Breast epithelium (tissue), 4 donors: ENCODE measurements around the gene PHC2. TPM values are rescaled to one million over a fixed set of nuclear protein-coding genes. Genes with fewer than 3 reads are reported as not detected.

Experiments used
- DNase-seq, 2 donors: peaks; one replicate each; pipeline ENCODE4 v3.0.0-alpha.2; 2019; ENCODE audit warnings: low spot score in 2 of 2
- H3K27ac ChIP-seq, 2 donors: fragments of 200-600 bp; sonication (generic) in 1 of 2; one replicate each; pipeline ENCODE4 v1.5.1; 2016 to 2019; ENCODE audit warnings: mild to moderate bottlenecking in 1 of 2
- H3K27me3 ChIP-seq, 2 donors: fragments of 200-600 bp; sonication (generic) in 1 of 2; one replicate each; pipeline versions ENCODE4 v1.5.1 to v1.6.0; 2017 to 2019; ENCODE audit warnings: control low read depth in 1 of 2, mild to moderate bottlenecking in 1 of 2
- H3K36me3 ChIP-seq: fragments of 200-600 bp; one replicate; pipeline ENCODE4 v1.5.1; 2019
- H3K4me1 ChIP-seq, 2 donors: fragments of 200-600 bp; sonication (generic); one replicate each; pipeline ENCODE4 v1.5.1; 2016 to 2019; ENCODE audit warnings: control low read depth in 1 of 2
- H3K4me3 ChIP-seq, 3 donors: fragments of 200-600 bp; sonication (generic); 1 replicate in 2 of 3; 2 replicates in 1 of 3; pipeline ENCODE4 v1.5.1; 2016 to 2019; ENCODE audit warnings: mild to moderate bottlenecking in 3 of 3, moderate library complexity in 2 of 3
- H3K9me3 ChIP-seq, 2 donors: fragments of 200-600 bp; sonication (generic) in 1 of 2; one replicate each; pipeline ENCODE4 v1.5.1; 2016 to 2019; ENCODE audit warnings: control low read depth in 1 of 2
- CTCF ChIP-seq, 3 donors: fragments of 450-650 bp; IDR thresholded peaks; one replicate each; pipeline ENCODE4 v1.5.1; 2016 to 2017; ENCODE audit warnings: antibody characterized with exemption in 3 of 3, mild to moderate bottlenecking in 3 of 3, moderate library complexity in 3 of 3
- POLR2A ChIP-seq: fragments of 450-650 bp; IDR thresholded peaks from one replicate; pipeline ENCODE4 v1.6.1; 2016; ENCODE audit warnings: antibody characterized with exemption, mild to moderate bottlenecking, moderate library complexity
- POLR2AphosphoS5 ChIP-seq, 3 donors: sonication (generic); formaldehyde crosslinking; IDR thresholded peaks; one replicate each; pipeline ENCODE4 v1.6.1; 2017; ENCODE audit warnings: antibody characterized with exemption in 3 of 3
- intact Hi-C: fragments of 100-400 bp; cut with DNase I; formaldehyde crosslinking; loops from one replicate; pipeline ENCODE4 v1.15.1; 2023; ENCODE audit warnings: low total_unique reads
- total RNA-seq, 3 donors: library from RNA; depleted of rRNA; stranded (reverse); fragments of >200 nt; gene quantifications; one replicate each; pipeline ENCODE4 v1.1.0, GENCODE V29; 2016

The PHC2 gene
- total RNA-seq, 3 donors from 2014 or later = 103 to 214 (median 134) TPM

DNA sequence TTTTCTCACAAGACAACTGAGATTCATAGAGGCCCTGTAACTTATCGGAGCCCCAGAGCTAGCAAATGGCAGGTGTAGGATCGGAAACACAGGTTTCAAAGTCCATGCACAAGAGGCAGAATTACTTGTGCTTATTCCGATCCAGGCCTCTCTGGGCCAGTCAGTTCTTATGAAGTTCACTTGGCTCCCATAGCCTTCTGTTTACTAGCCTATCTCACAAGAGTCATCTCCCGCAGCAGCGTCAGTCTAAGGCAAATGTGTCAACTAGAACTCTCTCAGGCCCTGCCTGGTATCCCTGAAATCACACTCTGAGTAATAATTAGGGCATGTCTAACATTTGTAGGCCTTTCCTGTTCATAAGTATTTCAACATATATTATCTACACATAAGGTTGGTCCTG lies 43.3 kb downstream of the PHC2 start:
- intact Hi-C loops = no loop called here
- Histone ChIP-seq H3K4me1 (peaks cover 0 to 3% of the 10 kb centered on the region in 2 donors), H3K27me3 (no peaks in the 10 kb centered on the region), H3K9me3 (no peaks in the 10 kb centered on the region), H3K36me3 (no peaks in the 10 kb centered on the region), H3K4me3 (no peak overlapping the region), H3K27ac (no peak overlapping the region)
- DNase-seq = no peak
- no peak for TF ChIP-seq CTCF (IDR thresholded peaks at IDR 0.05)
- no peak for TF ChIP-seq POLR2AphosphoS5 (IDR thresholded peaks at IDR 0.05)
- TF ChIP-seq POLR2A = no peak

GRCh38 chr1:33385251-33385650 lies 45.6 kb downstream of the PHC2 start:
- H3K27ac ChIP-seq = no peak overlapping the region
- peaks cover 0 to 3% of the 10 kb centered on the region in 2 donors for H3K4me1 ChIP-seq

DNA sequence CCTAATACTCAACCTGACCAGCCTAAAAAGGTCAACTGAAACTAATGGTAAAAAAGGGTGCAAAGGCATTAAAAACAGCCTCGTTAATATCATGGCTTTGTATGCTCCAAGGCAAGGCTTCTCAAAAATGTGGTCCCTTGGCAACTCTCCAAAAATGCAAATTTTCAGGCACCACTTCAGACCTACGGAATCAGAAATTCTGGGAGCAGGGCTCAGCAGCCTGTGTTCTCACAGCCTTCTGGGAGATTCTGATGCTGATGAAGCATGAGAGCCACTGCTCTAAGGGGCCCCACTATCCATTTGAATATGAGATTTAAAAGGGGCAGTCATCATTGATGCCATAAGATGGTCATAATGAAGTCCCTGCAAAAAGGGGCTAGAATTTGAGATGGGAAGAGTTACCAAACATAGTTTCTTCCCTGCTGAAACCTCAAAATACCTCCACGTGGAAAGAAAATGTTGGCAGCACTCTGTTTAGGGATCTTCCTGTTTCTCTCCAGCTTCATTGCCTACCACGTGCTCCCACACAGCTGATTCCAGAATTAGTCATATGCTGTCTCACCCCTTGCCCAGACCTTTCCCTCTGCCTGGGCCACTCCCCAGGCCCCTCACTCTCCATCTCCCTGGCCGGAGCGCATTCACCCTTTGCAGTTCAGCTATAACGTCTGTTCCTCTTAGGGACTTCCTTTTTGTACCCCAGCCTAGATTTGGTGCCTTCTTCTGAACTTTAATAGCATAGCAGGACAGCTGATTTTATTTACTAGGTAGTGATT lies 46.7 kb downstream of the PHC2 start:
- H3K36me3 ChIP-seq = no peaks in the 10 kb centered on the region
- no peak for DNase-seq
- no peaks in the 10 kb centered on the region for H3K27me3 ChIP-seq
- intact Hi-C loops = no loop called here
- no peak for TF ChIP-seq CTCF (IDR thresholded peaks at IDR 0.05)
- TF ChIP-seq POLR2A = no peak
- no peak for TF ChIP-seq POLR2AphosphoS5 (IDR thresholded peaks at IDR 0.05)
- peaks cover 0 to 3% of the 10 kb centered on the region in 2 donors for H3K4me1 ChIP-seq
- peak overlapping the region; percentile 10 to 11 for H3K27ac ChIP-seq
- no peak overlapping the region for H3K4me3 ChIP-seq
- no peaks in the 10 kb centered on the region for H3K9me3 ChIP-seq

More at GRCh38 chr1:33385251-33385650, 45.6 kb downstream of the PHC2 start:
- Histone ChIP-seq H3K27me3 (no peaks in the 10 kb centered on the region), H3K4me3 (no peak overlapping the region), H3K36me3 (no peaks in the 10 kb centered on the region), H3K9me3 (no peaks in the 10 kb centered on the region)
- intact Hi-C loops = no loop called here
- no peak for DNase-seq
- TF ChIP-seq POLR2A = no peak
- TF ChIP-seq CTCF (IDR thresholded peaks at IDR 0.05) = no peak

DNA sequence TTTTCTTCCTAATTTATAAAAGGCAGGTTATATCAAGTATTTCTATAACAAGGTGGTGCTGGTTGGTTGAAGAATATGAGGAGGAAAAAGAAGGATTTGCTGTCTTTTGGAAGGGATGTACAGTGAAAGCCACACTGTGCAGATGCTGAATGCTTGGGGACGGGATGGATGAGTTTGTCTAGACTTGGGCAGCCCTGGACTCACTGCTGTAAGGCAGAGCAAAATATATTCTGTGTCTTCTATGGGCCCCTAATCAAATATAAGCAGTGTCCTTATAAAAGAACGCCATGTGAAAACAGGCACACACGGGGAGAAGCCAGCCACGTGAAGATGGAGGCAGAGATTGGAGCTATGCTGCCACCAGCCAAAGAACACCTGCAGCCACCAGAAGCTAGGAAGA lies 47.4 kb downstream of the PHC2 start:
- H3K4me3 ChIP-seq = no peak overlapping the region
- DNase-seq = no peak
- H3K27me3 ChIP-seq = no peaks in the 10 kb centered on the region
- H3K4me1 ChIP-seq = peaks cover 0 to 3% of the 10 kb centered on the region in 2 donors
- H3K27ac ChIP-seq = no peak overlapping the region
- TF ChIP-seq POLR2A = no peak
- TF ChIP-seq POLR2AphosphoS5 (IDR thresholded peaks at IDR 0.05) = no peak
- TF ChIP-seq CTCF (IDR thresholded peaks at IDR 0.05) = no peak
- H3K36me3 ChIP-seq = no peaks in the 10 kb centered on the region
- intact Hi-C loops = no loop called here
- H3K9me3 ChIP-seq = no peaks in the 10 kb centered on the region

DNA sequence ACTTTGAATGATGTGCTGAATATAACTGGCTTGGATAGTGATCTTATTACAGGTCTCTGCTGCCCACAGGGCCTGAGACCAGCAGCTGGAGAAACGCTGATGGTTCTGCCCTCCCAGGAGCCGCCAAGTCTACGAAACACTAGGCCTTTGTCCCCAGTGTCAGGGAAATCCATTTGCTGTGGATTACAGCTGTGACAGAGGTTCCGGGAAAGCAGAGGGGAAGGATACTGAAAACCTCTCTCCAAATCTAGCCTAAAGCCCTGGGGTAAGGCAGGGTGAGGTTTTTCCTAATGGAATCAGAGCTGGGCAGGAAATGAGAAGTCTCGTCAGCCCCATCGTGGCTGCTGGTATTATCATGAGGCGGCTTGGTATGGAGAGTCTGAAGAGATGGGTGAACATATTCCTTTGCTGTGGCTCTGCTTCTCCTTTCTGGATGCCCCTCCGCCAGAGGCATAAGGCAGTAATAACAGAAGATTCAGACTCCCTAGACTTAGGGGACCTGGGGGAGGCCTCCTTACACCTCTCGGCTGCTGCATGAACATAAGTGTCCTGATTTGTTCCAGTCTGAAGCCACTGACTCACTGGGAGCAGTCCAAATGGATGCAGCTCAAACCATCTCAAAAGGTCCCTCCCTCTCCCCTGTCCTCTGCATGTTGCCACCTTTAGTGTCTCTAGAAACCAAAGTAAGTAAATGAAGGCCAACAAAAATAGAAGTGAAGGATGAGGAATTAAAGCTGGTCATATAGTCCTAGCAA lies 48.1 kb downstream of the PHC2 start:
- TF ChIP-seq CTCF (IDR thresholded peaks at IDR 0.05) = no peak
- TF ChIP-seq POLR2A = no peak
- no peak for TF ChIP-seq POLR2AphosphoS5 (IDR thresholded peaks at IDR 0.05)
- Histone ChIP-seq H3K9me3 (no peaks in the 10 kb centered on the region), H3K4me1 (peaks cover 0 to 3% of the 10 kb centered on the region in 2 donors), H3K4me3 (no peak overlapping the region), H3K27me3 (no peaks in the 10 kb centered on the region), H3K27ac (peak overlapping the region; percentile 54 to 80), H3K36me3 (no peaks in the 10 kb centered on the region)
- DNase-seq = no peak
- intact Hi-C loops = no loop called here
